ENCODE results near the gene TAP2.

The TAP2 gene

GRCh38 chr6:32833664-32834063 is 4.9 kb downstream of the TAP2 start:
- H3K9ac ChIP-seq (ENCODE audit: low read length), result no peak overlapping the region
- peaks cover 15% of the 10 kb centered on the region for H3K4me1 ChIP-seq (ENCODE audit: low read length)
- no peaks in the 10 kb centered on the region for H3K27me3 ChIP-seq (ENCODE audit: low read depth, low read length)
- H4K20me1 ChIP-seq (ENCODE audit: insufficient read depth, low read length), result no peaks in the 10 kb centered on the region
- no peak overlapping the region for H3K27ac ChIP-seq (ENCODE audit: low read length)
- no peak overlapping the region for H3K4me3 ChIP-seq (ENCODE audit: low read length)
- H3K9me3 ChIP-seq (ENCODE audit: insufficient read depth, low read length), result no peaks in the 10 kb centered on the region
- H2AFZ ChIP-seq (ENCODE audit: low read depth, low read length), result no peak overlapping the region
- no peak overlapping the region for H3K4me2 ChIP-seq (ENCODE audit: low read length)
- peaks cover 15% of the 10 kb centered on the region for H3K79me2 ChIP-seq (ENCODE audit: low read length)
- TF ChIP-seq EZH2phosphoT487 (IDR thresholded peaks at IDR 0.05; ENCODE audit: low read depth) (no peak), CTCF (IDR thresholded peaks at IDR 0.05; ENCODE audit: low read depth, low read length) (no peak)
- H3K36me3 ChIP-seq (replicated peaks; ENCODE audit: low read depth, low read length), result peaks cover 35% of the 10 kb centered on the region

- Histone ChIP-seq H3K36me3 (replicated peaks; ENCODE audit: low read depth, low read length) (peaks cover 37% of the 10 kb centered on the region), H4K20me1 (ENCODE audit: insufficient read depth, low read length) (no peaks in the 10 kb centered on the region), H3K9me3 (ENCODE audit: insufficient read depth, low read length) (no peaks in the 10 kb centered on the region), H3K4me2 (ENCODE audit: low read length) (no peak overlapping the region), H3K79me2 (ENCODE audit: low read length) (peaks cover 8% of the 10 kb centered on the region), H3K27ac (ENCODE audit: low read length) (no peak overlapping the region), H2AFZ (ENCODE audit: low read depth, low read length) (no peak overlapping the region), H3K9ac (ENCODE audit: low read length) (no peak overlapping the region), H3K4me1 (ENCODE audit: low read length) (peaks cover 11% of the 10 kb centered on the region), H3K27me3 (ENCODE audit: low read depth, low read length) (no peaks in the 10 kb centered on the region), H3K4me3 (ENCODE audit: low read length) (no peak overlapping the region)
- no peak for TF ChIP-seq EZH2phosphoT487 (IDR thresholded peaks at IDR 0.05; ENCODE audit: low read depth)
- TF ChIP-seq CTCF (IDR thresholded peaks at IDR 0.05; ENCODE audit: low read depth, low read length), result no peak
Observed at GRCh38 chr6:32832535-32832934, 6.0 kb downstream of the TAP2 start.

GRCh38 chr6:32830936-32831335 is 7.6 kb downstream of the TAP2 start:
- TF ChIP-seq CTCF (IDR thresholded peaks at IDR 0.05; ENCODE audit: low read depth, low read length), result no peak
- no peak for TF ChIP-seq EZH2phosphoT487 (IDR thresholded peaks at IDR 0.05; ENCODE audit: low read depth)
- Histone ChIP-seq H3K36me3 (replicated peaks; ENCODE audit: low read depth, low read length) (peaks cover 36% of the 10 kb centered on the region), H3K4me1 (ENCODE audit: low read length) (peaks cover 4% of the 10 kb centered on the region; the same call in 1 of the 2 replicates), H3K4me2 (ENCODE audit: low read length) (no peak overlapping the region), H3K4me3 (ENCODE audit: low read length) (no peak overlapping the region), H3K9me3 (ENCODE audit: insufficient read depth, low read length) (no peaks in the 10 kb centered on the region), H2AFZ (ENCODE audit: low read depth, low read length) (no peak overlapping the region), H3K79me2 (ENCODE audit: low read length) (no peaks in the 10 kb centered on the region), H3K9ac (ENCODE audit: low read length) (no peak overlapping the region), H3K27me3 (ENCODE audit: low read depth, low read length) (no peaks in the 10 kb centered on the region), H4K20me1 (ENCODE audit: insufficient read depth, low read length) (no peaks in the 10 kb centered on the region), H3K27ac (ENCODE audit: low read length) (no peak overlapping the region)

- no peak for TF ChIP-seq CTCF (IDR thresholded peaks at IDR 0.05; ENCODE audit: low read depth, low read length)
- TF ChIP-seq EZH2phosphoT487 (IDR thresholded peaks at IDR 0.05; ENCODE audit: low read depth), result no peak
- Histone ChIP-seq H3K79me2 (ENCODE audit: low read length) (no peaks in the 10 kb centered on the region), H3K27ac (ENCODE audit: low read length) (no peak overlapping the region), H3K4me2 (ENCODE audit: low read length) (no peak overlapping the region), H3K4me3 (ENCODE audit: low read length) (no peak overlapping the region), H3K36me3 (replicated peaks; ENCODE audit: low read depth, low read length) (peaks cover 27% of the 10 kb centered on the region), H3K27me3 (ENCODE audit: low read depth, low read length) (no peaks in the 10 kb centered on the region), H2AFZ (ENCODE audit: low read depth, low read length) (no peak overlapping the region), H4K20me1 (ENCODE audit: insufficient read depth, low read length) (no peaks in the 10 kb centered on the region), H3K4me1 (ENCODE audit: low read length) (peaks cover 4% of the 10 kb centered on the region; the same call in 1 of the 2 replicates), H3K9me3 (ENCODE audit: insufficient read depth, low read length) (no peaks in the 10 kb centered on the region), H3K9ac (ENCODE audit: low read length) (no peak overlapping the region)
Observed at GRCh38 chr6:32830017-32830416, 8.5 kb downstream of the TAP2 start.
